Stimulated activated CD8-positive, alpha-beta memory T cell treated with anti-CD3 and anti-CD28 coated beads, Interleukin-4, amount 100 ng/mL, for 24 hours (primary cell): ENCODE measurements around the gene RAB36.

Experiments used
- DNase-seq: peaks from one replicate; pipeline ENCODE4 v3.0.0-alpha.2; 2020; ENCODE audit warnings: low read depth

Gene RAB36

DNA sequence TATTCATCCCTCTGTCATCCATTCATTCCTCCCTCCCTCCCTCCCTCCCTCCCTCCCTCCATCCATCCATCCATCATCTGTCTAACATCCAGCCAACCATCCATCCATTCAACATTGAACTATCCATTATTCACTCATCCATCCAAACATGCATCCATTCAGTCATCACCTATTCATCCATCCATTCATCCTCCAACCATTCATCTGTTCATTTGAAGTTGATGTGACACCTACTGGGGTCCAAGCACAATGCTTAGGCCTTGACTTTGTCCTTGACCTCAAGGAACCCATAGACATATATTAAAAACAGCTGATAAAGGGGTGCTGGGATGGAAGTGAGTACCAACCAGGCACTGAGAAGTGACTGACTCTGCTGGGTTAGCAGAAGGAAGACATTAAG is 61.6 kb downstream of the RAB36 start:
- no peak for DNase-seq

DNA sequence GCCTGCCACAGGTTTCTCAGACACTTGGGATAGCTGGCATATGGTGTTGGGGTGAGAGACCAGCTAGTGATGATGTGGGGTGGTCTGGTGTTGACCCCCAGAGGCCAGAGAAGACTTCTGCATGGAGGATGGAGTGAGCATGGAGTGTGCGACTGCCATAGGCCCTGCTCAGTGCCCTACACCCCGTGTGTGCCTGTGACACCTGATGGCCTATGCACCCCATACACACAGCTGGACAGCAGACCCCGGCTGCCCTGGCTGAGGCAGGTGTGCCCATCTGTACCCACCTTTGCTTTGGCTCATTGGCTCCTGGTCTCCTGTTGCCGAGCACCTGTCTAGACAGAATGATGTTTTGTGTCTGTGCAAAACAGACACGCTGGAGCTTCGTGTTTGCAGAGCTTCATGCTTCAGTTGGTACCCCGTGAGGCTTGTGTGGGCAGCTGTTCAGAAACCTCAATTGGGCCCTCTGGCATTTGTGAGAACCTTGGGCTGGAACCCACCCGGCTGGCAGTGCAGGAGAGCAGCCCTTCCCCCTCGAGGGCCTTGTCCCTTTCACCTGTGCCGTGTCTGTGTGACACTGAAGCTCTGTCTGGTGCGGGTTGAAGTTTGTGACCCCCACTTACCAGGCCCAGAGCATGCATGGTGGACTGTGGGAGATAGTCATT is 62.6 kb downstream of the RAB36 start:
- DNase-seq, result no peak

DNA sequence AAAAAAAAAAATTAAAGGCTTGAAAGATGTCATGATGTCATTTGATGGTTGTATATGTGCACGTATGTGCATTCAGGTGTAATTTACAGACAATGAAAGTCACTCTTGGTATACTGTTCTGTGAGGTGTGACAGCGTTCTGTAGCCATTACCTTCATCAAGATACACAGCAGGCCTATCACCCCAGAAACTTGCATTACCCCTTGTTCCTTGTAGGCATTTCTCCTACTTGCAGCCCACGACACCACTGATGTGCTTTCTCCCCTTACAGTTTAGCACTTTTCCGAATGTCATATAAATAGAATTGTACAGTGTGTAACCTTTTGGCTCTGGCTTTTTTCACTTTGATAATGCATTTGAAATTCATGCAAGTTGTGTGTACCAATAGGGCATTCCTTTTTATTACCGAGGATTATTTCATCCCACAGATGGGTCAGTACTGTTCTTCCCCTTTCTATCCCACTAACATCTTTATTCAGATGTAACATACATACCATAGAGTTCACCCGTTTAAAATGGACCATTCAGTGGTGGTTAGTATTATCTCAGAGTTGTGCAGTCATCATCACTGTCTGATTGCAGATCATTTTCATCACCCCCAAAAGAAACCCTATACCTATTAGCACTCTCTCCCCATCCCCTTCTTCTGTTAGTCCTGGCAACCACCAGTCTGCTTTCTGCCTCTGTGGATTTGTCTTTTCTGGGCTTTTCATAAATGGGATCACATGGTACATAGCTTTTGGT is 65.3 kb downstream of the RAB36 start:
- no peak for DNase-seq

DNA sequence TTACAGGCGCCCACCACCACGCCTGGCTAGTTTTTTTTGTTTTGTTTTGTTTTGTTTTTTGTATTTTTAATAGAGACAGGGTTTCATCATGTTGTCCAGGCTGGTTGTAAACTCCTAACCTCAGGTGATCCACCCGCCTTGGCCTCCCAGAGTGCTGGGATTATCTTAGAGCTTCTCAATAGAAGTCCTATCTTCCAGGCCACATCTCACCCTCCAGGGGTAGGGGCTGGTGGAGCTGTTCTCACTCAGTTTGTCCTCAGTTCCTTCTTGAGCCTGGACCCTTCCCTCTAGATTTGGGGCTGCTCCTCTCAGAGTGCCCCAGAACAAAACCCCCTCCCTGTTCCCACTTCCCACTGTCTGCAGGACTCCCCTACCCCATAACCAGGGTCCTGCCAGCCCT is 66.3 kb downstream of the RAB36 start:
- no peak for DNase-seq

DNA sequence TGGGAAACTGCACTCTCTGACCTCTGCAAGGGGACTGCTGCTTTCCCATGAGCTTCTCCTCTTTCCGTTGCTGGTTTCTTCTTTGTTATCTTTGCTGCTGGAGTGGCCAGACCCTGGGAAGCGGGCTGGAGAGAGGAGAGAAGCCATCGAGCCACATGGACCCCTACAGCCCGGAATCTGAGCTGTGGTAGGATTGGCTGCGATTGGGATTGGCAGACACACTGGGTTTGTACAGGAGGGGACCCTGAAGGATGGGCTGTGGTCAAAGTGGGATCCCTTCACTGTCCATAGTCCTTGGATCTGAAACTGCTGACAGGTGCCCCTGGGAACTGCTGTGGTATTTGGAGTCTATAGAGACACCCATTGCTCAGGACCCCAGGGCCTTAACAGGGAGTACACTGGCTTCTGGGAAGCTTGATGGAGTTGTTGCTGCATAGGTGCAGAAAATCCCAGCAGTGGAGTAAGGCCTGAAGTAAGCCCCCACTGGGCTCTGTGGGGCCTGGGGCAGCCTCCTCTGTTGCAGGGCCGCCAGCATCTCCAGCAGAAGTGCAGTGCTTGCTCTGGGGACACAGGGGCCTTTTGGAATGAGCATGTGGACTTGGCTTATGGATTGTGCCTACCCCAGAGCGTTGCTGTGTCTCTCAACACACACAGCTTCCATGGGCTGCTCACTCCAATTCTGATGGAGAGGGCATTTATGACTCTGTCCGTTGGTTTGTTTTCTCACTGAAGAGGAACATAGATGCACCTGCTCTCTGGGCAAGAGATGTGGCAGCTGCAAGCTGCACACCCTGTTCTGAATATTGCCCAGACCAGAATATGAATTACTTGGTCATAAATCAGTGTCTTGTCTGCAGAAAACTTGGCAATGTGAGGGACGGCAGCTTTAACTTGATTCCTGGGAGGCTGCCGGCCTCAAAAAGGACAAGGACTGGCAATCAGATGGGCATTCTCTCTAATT is 67.1 kb downstream of the RAB36 start:
- DNase-seq, result no peak

DNA sequence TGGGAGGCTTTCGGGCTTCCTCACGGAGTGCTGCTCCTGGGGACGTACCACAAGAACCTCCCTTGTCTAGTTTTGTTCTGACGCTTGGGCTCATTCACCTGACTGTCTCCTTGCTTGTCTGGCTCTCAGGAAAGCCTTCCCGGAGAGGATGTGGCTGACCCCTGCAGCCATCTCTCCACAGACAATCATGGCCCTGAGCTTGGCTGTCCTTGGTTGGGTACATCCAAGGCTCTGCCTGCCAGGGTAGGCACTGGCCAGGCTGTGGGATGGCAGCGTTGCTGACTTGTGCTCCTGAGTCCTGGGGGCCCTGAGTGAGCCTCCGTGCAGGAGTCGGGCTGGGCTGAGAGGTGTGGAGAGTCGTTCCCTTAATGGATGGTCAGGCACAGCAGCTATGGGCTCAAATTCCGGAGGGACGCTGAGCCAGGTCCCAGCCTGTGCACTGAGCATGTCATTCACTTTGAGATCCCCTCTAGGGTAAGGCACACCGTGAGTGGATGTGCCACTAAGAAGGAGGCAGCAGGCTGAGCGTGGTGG is 67.8 kb downstream of the RAB36 start:
- DNase-seq, result no peak

DNA sequence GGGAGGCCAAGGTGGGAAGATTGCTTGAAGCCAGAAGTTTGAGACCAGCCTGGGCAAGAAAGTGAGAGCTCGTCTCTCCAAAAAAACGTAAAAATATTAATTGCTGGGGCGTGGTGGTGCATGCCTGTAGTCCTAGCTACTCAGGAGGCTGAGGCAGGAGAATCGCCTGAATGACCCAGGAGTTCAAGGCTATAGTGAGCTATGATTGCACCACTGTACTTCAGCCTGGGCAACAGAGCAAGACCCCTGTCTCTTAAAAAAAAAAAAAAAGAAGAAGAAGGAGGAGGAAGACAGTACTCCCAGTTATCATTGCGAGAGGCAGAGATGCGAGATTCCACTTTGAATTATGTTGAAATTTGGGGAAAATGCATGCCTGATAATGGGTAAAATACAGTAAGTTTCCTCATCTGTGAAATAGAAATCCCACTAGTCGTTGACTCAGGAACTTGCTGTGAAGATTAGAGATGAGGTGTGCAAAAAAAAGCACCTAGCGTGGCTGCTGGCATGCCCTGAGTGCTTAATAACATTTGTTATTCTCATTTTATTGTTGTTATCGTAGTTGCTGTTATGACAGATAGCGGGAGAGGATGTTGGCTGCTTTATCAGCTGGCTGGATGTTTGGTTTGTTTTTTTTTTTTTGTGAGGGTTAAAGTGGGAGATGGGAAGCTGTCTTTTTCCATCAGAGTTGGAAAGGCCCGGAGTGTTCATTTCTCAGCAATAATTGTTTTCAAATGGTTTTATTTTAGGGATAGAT is 68.5 kb downstream of the RAB36 start:
- no peak for DNase-seq
